Heart right ventricle (tissue), 16 donors: ENCODE data around the gene GHRH. TPM values are rescaled to one million over a fixed set of nuclear protein-coding genes. Genes with fewer than 3 reads are reported as not detected.

Source experiments
- ATAC-seq, 8 donors: fragments of 200-7000 bp; cut with Tn5 transposase; one replicate each; pipeline ENCODE4 v1.9.1; 2020; ENCODE audit warnings: mild to moderate bottlenecking in 8 of 8, moderate library complexity in 8 of 8, moderate number of reproducible peaks in 1 of 8
- DNase-seq, 2 donors: peaks; one replicate each; pipeline ENCODE4 v3.0.0-alpha.2; 2020
- H3K27ac ChIP-seq, 10 donors: fragments of 200-600 bp; sonication (generic) in 2 of 10; one replicate each; pipeline versions ENCODE4 v1.5.0 to v1.8.0; 2020 to 2022; ENCODE audit warnings: mild to moderate bottlenecking in 3 of 10
- H3K27me3 ChIP-seq, 7 donors: fragments of 200-600 bp; one replicate each; pipeline ENCODE4 v1.8.0; 2021 to 2022; ENCODE audit warnings: mild to moderate bottlenecking in 2 of 7
- H3K36me3 ChIP-seq, 9 donors: fragments of 200-600 bp; sonication (generic) in 1 of 9; one replicate each; pipeline versions ENCODE4 v1.5.0 to v1.8.0; 2020 to 2022; ENCODE audit warnings: mild to moderate bottlenecking in 2 of 9
- H3K4me1 ChIP-seq, 9 donors: fragments of 200-600 bp; sonication (generic) in 1 of 9; one replicate each; pipeline versions ENCODE4 v1.5.0 to v1.8.0; 2020 to 2022; ENCODE audit warnings: mild to moderate bottlenecking in 4 of 9
- H3K4me3 ChIP-seq, 10 donors: fragments of 200-600 bp; sonication (generic) in 2 of 10; one replicate each; pipeline versions ENCODE4 v1.5.0 to v1.8.0; 2020 to 2022; ENCODE audit warnings: mild to moderate bottlenecking in 7 of 10, moderate library complexity in 2 of 10
- H3K9me3 ChIP-seq, 11 donors: fragments of 200-600 bp in 10 of 11; sonication (generic) in 2 of 11; one replicate each; pipeline versions ENCODE4 v1.5.0 to v1.8.0; 2013 to 2022; ENCODE audit warnings: mild to moderate bottlenecking in 2 of 11, control low read depth in 1 of 11, moderate library complexity in 1 of 11
- CTCF ChIP-seq, 9 donors: fragments of 200-600 bp; sonication (generic) in 2 of 9; IDR thresholded peaks; one replicate each; pipeline versions ENCODE4 v1.5.0 to v1.8.0; 2021 to 2022; ENCODE audit warnings: antibody characterized with exemption in 9 of 9, mild to moderate bottlenecking in 5 of 9, moderate library complexity in 1 of 9
- WGBS, 2 donors: extraction: QIAGEN DNeasy Blood & Tissue Kit; methylation state at CpG; one replicate each; pipeline ENCODE4 v1.1.7; 2013; ENCODE audit warnings: inconsistent platforms in 1 of 2; 5-methylcytosine and 5-hydroxymethylcytosine counted together
- intact Hi-C, 10 donors: fragments of 100-400 bp; cut with DNase I; formaldehyde crosslinking; loops; one replicate each; pipeline versions ENCODE4 v1.11.1 to v1.14.2; 2022
- polyA plus RNA-seq, 2 donors: library from polyadenylated mRNA; stranded (reverse); fragments of 200-250 nt; gene quantifications; one replicate each; pipeline ENCODE4 v1.2.3, GENCODE V29; 2013
- total RNA-seq, 10 donors: library from RNA; stranded (reverse); fragmentation: NEBNext Ultra II Directional in 3 of 10; extraction: Animal tissue kit (Norgen Biotek cat#: 25700) in 3 of 10; gene quantifications; one replicate each; pipeline versions ENCODE4 v1.2.1 to v1.2.4, GENCODE V29; 2021 to 2023
- donor health status: Arrhythmogenic right ventricular cardiomyopathy.
- donor health status: ischemic (EF 13 %, LVEDD 7.1; RV severe dilation, severe dysfunction).
- donor health status: healthy with polysubstance abuse.
- donor health status: DM: no; HTN: yes; CAD: no.
- donor health status: DM: no; HTN: no; CAD: no.
- donor health status: ischemic (EF 25% LVEDD 6.9; RV normal size, moderate dysfunction).
- donor health status: ischemic (EF 25% LVEDD 5.7; RV mildly dilated, moderate dysfunction).
- donor health status: healthy.
- donor health status: DM: yes; HTN: yes; CAD: no.
- donor health status: Ischemic cardiomyopathy.
- donor health status: ischemic (EF 35%, LVEDD 5.7; RV mildly dilated, moderate dysfunction).
- donor health status: nonischemic (EF 11% LVEDD 7.7; RV severe dilation, severe dysfunction).
- donor health status: DM: yes; HTN: yes; CAD: no.
- donor health status: PGD.
- donor health status: ischemic (EF 29% LVEDD 5.4; RV normal size, mild dysfunction).
- donor health status: nonischemic (EF 23%, LVEDD 6.1; RV moderate dilation, normal function).

GHRH gene
- total and polyA plus RNA-seq, 12 donors, result 0.85 to 2.5 (median 1.8) TPM; not detected in 9

GRCh38 chr20:37219751-37220668 lies 41.6 kb downstream of the GHRH start:
- no peak overlapping the region for H3K4me3 ChIP-seq
- no peak overlapping the region for H3K27ac ChIP-seq
- intact Hi-C loops, result no loop called here
- peaks cover 0 to 23% (median 5%) of the 10 kb centered on the region in 9 donors for H3K4me1 ChIP-seq
- no peaks in the 10 kb centered on the region for H3K9me3 ChIP-seq
- peaks cover 0 to 97% (median 32%) of the 10 kb centered on the region in 9 donors for H3K36me3 ChIP-seq
- WGBS, 2 donors, result 87 to 89% methylated on average over 10 of the region's 10 CpGs
- no peaks in the 10 kb centered on the region for H3K27me3 ChIP-seq
- TF ChIP-seq CTCF (IDR thresholded peaks at IDR 0.05), result no peak
- ATAC-seq (no peak), DNase-seq (no peak)

DNA sequence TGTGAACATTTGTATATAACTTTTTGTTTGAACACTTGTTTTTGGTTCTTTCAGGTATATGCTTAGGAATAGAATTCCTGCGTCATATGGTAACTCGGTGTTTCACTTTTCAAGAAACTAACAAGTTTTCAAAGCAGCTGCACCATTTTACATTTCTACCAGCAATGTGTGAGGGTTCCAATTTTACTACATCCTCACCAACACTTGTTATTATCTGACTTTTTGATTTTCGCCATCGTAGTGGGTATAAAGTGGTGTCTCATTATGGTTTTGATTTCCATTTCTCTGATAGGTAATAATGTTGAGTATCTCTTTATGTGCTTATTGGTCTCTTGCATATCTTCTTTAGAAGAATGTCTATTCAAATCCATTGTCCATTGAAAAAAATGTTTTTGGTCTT lies 42.6 kb downstream of the GHRH start:
- Histone ChIP-seq H3K4me1 (peaks cover 0 to 13% (median 5%) of the 10 kb centered on the region in 9 donors), H3K27ac (no peak overlapping the region), H3K4me3 (no peak overlapping the region), H3K36me3 (peaks cover 0 to 97% (median 24%) of the 10 kb centered on the region in 9 donors), H3K27me3 (no peaks in the 10 kb centered on the region), H3K9me3 (no peaks in the 10 kb centered on the region)
- intact Hi-C loops, result no loop called here
- TF ChIP-seq CTCF (IDR thresholded peaks at IDR 0.05), result no peak
- DNase-seq (no peak), ATAC-seq (no peak)
- WGBS, 2 donors, result 86 to 88% methylated on average over 4 of the region's 4 CpGs

DNA sequence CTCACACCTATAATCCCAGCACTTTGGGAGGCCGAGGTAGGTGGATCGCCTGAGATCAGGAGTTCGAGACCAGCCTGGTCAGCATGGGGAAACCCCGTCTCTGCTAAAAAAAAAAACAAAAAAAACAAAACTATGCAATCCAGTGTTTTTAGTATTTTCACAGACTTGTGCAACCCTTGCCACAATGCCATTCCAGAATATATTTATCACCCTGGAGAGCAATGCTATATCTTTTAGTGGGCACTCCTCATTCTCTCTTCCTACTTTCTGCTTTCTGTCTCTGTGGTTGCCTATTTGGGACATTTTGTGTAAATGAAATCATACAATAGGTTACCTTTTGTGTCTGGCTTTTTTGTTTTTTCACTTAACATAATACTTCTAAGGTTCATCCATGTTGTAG lies 43.2 kb downstream of the GHRH start:
- DNase-seq (no peak), ATAC-seq (no peak)
- H3K36me3 ChIP-seq, result peaks cover 0 to 97% (median 26%) of the 10 kb centered on the region in 9 donors
- no peak for TF ChIP-seq CTCF (IDR thresholded peaks at IDR 0.05)
- 97 to 98% methylated on average over 4 of the region's 4 CpGs for WGBS, 2 donors
- no peak overlapping the region for H3K4me3 ChIP-seq
- no peaks in the 10 kb centered on the region for H3K9me3 ChIP-seq
- peaks cover 0 to 13% (median 5%) of the 10 kb centered on the region in 9 donors for H3K4me1 ChIP-seq
- H3K27ac ChIP-seq, result no peak overlapping the region
- intact Hi-C loops, result no loop called here
- H3K27me3 ChIP-seq, result no peaks in the 10 kb centered on the region

DNA sequence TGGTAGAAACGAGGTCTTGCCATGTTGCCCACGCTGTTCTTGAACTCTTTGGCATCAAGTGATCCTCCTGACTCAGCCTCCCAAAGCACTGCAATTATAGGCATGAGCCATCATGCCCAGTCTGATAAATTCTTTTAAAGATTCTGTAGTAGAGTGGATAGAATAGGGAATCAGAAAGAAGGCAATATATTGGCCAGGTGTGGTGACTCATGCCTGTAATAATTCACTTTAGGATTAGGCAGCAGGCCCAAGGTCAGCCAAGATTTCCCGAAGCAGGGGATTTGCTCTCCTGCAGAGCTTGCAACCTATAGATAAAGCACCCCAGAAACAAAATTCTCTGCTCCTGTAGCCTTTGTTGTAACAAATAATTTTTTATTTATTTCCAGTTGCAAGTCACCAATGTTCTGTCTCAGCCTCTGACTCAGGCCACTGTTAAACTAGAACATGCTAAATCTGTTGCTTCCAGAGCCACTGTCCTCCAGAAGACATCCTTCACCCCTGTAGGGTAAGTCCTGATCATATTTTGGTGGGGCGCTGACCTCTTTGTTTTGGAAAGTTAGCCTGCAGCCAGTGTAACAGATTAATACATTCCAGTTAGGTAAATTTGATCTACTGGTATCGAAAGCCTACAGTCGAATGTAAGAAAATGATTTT lies 51.8 kb downstream of the GHRH start:
- whole genome bisulfite sequencing, 2 donors, result 90 to 91% methylated on average over 6 of the region's 6 CpGs
- H3K36me3 ChIP-seq, result peaks cover 0 to 100% (median 67%) of the 10 kb centered on the region in 9 donors
- H3K27ac ChIP-seq, result no peak overlapping the region
- intact Hi-C loops, result loop anchor here in 2 of 10 donors (10.0 kb wide), 2 partner anchors 55 to 175 kb away; partner anchors contain the start of gene GHRH (in 1 of the 2)
- TF ChIP-seq CTCF (IDR thresholded peaks at IDR 0.05), result no peak
- H3K9me3 ChIP-seq, result no peaks in the 10 kb centered on the region
- H3K27me3 ChIP-seq, result no peaks in the 10 kb centered on the region
- no peak for ATAC-seq
- no peak overlapping the region for H3K4me3 ChIP-seq
- DNase-seq, result no peak
- peaks cover 0 to 6% (median 0%) of the 10 kb centered on the region in 9 donors for H3K4me1 ChIP-seq
